ENCODE measurements around the gene KRTAP1-1.

DNA sequence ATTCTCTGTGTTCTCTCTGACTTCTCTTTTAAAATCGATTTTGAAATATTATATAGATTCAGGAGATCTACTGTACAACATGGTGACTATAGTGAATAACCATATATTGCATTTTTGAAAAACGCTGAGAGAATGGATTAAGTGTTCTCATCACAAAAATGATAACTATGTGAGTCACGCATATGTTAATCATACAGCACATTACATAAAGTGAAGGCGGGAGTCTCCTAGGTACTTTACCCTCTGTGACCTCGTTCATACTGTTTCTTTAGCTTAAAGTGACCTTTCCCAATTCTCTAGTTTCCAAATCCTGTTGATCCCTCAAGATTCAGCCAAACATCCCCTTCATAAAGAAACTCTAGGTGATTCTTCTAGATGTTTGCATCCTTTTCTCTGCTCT is 38.4 kb downstream of the KRTAP1-1 start:
- no peak for TF ChIP-seq EZH2phosphoT487 (IDR thresholded peaks at IDR 0.05; ENCODE audit: borderline replicate concordance, low read length)
- TF ChIP-seq, protein P1, sequence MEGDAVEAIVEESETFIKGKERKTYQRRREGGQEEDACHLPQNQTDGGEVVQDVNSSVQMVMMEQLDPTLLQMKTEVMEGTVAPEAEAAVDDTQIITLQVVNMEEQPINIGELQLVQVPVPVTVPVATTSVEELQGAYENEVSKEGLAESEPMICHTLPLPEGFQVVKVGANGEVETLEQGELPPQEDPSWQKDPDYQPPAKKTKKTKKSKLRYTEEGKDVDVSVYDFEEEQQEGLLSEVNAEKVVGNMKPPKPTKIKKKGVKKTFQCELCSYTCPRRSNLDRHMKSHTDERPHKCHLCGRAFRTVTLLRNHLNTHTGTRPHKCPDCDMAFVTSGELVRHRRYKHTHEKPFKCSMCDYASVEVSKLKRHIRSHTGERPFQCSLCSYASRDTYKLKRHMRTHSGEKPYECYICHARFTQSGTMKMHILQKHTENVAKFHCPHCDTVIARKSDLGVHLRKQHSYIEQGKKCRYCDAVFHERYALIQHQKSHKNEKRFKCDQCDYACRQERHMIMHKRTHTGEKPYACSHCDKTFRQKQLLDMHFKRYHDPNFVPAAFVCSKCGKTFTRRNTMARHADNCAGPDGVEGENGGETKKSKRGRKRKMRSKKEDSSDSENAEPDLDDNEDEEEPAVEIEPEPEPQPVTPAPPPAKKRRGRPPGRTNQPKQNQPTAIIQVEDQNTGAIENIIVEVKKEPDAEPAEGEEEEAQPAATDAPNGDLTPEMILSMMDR (conservative IDR thresholded peaks at IDR 0.05; ENCODE audit: low read depth, low read length) = no peak
- TF ChIP-seq EZH2 (IDR thresholded peaks at IDR 0.05; ENCODE audit: low read length, unreplicated experiment) = no peak

Data from PC-3 (cell line).